ENCODE results near the gene ARMS2. TPM values are rescaled to one million over a fixed set of nuclear protein-coding genes. Genes with fewer than 3 reads are reported as not detected.

Gene ARMS2
- total and polyA plus RNA-seq, 2 experiments from 2014 or later = not detected

DNA sequence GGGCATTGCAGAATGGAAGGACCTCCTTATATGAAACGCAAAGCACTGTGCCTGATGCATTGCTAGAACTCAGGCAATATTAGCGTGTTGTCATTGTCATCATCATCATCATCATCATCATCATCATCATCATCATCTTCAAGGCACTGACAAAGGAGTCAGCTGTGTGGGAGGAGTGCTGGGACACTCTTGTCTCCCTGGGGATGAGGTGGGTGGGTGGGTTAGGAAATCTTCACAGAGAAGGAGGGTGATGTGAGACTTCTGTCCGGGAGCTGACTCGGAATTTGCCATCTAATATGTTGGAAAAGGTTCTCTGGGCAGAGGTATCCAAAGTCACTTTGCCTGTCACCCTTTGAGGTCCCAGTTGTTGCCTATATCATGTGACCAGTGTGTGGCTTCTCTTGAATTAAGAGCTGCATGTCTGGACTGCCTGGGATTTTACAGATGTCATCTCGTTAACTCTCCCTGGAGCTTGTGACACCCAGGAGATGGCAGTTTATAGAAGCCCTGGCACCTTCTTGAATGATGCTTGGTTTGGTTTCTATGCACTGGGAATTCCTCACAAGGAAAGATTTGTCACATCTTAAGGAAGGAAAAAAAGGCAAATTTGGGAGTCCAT lies 14.0 kb downstream of the ARMS2 start (continued):
- TF ChIP-seq, protein P1, sequence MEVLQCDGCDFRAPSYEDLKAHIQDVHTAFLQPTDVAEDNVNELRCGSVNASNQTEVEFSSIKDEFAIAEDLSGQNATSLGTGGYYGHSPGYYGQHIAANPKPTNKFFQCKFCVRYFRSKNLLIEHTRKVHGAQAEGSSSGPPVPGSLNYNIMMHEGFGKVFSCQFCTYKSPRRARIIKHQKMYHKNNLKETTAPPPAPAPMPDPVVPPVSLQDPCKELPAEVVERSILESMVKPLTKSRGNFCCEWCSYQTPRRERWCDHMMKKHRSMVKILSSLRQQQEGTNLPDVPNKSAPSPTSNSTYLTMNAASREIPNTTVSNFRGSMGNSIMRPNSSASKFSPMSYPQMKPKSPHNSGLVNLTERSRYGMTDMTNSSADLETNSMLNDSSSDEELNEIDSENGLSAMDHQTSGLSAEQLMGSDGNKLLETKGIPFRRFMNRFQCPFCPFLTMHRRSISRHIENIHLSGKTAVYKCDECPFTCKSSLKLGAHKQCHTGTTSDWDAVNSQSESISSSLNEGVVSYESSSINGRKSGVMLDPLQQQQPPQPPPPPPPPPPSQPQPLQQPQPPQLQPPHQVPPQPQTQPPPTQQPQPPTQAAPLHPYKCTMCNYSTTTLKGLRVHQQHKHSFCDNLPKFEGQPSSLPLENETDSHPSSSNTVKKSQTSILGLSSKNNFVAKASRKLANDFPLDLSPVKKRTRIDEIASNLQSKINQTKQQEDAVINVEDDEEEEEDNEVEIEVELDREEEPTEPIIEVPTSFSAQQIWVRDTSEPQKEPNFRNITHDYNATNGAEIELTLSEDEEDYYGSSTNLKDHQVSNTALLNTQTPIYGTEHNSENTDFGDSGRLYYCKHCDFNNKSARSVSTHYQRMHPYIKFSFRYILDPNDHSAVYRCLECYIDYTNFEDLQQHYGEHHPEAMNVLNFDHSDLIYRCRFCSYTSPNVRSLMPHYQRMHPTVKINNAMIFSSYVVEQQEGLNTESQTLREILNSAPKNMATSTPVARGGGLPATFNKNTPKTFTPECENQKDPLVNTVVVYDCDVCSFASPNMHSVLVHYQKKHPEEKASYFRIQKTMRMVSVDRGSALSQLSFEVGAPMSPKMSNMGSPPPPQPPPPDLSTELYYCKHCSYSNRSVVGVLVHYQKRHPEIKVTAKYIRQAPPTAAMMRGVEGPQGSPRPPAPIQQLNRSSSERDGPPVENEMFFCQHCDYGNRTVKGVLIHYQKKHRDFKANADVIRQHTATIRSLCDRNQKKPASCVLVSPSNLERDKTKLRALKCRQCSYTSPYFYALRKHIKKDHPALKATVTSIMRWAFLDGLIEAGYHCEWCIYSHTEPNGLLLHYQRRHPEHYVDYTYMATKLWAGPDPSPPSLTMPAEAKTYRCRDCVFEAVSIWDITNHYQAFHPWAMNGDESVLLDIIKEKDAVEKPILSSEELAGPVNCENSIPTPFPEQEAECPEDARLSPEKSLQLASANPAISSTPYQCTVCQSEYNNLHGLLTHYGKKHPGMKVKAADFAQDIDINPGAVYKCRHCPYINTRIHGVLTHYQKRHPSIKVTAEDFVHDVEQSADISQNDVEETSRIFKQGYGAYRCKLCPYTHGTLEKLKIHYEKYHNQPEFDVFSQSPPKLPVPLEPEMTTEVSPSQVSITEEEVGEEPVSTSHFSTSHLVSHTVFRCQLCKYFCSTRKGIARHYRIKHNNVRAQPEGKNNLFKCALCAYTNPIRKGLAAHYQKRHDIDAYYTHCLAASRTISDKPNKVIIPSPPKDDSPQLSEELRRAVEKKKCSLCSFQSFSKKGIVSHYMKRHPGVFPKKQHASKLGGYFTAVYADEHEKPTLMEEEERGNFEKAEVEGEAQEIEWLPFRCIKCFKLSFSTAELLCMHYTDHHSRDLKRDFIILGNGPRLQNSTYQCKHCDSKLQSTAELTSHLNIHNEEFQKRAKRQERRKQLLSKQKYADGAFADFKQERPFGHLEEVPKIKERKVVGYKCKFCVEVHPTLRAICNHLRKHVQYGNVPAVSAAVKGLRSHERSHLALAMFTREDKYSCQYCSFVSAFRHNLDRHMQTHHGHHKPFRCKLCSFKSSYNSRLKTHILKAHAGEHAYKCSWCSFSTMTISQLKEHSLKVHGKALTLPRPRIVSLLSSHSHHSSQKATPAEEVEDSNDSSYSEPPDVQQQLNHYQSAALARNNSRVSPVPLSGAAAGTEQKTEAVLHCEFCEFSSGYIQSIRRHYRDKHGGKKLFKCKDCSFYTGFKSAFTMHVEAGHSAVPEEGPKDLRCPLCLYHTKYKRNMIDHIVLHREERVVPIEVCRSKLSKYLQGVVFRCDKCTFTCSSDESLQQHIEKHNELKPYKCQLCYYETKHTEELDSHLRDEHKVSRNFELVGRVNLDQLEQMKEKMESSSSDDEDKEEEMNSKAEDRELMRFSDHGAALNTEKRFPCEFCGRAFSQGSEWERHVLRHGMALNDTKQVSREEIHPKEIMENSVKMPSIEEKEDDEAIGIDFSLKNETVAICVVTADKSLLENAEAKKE (CRISPR knock-in tag; IDR thresholded peaks at IDR 0.05) = no peak

- H3K4me3 Mint-ChIP-seq = no peak overlapping the region
- peaks cover 10% of the 10 kb centered on the region for H3K4me1 Mint-ChIP-seq
- no peak for DNase-seq (ENCODE audit: low spot score)
- ATAC-seq = no peak
- Histone ChIP-seq H3K4me2 (no peak overlapping the region), H2AFZ (no peak overlapping the region), H3K79me2 (replicated peaks; ENCODE audit: insufficient read depth) (no peaks in the 10 kb centered on the region), H4K20me1 (replicated peaks; ENCODE audit: insufficient read depth) (no peaks in the 10 kb centered on the region; the same call in 1 of the 2 replicates), H3K9me2 (ENCODE audit: insufficient read depth) (no peaks in the 10 kb centered on the region), H3K36me3 (ENCODE audit: insufficient read depth) (no peaks in the 10 kb centered on the region), H3K27ac (ENCODE audit: low read depth) (no peak overlapping the region), H3F3A (replicated peaks; ENCODE audit: low read depth) (no peaks in the 10 kb centered on the region), H3K27me3 (ENCODE audit: insufficient read depth) (0 out of 2 replicates have a peak, but pooled peaks cover 3% of the 10 kb centered on the region), H3K4me3 (no peak overlapping the region), H3K4me1 (ENCODE audit: insufficient read depth) (peaks cover 4% of the 10 kb centered on the region; the same call in 1 of the 2 replicates)
- H3K9me3 Mint-ChIP-seq = no peaks in the 10 kb centered on the region
- no peak overlapping the region for H3K27ac Mint-ChIP-seq
- no peak for TF ChIP-seq EZH2 (IDR thresholded peaks at IDR 0.05; ENCODE audit: low read depth, unreplicated experiment)
- H3K36me3 Mint-ChIP-seq (ENCODE audit: low read depth) = no peaks in the 10 kb centered on the region; the same call in 2 of the 3 replicates
- H3K27me3 Mint-ChIP-seq (ENCODE audit: insufficient read depth, low read depth, poor library complexity) = peaks cover 7% of the 10 kb centered on the region
Measured at GRCh38 chr10:122468926-122469781, 14.7 kb downstream of the ARMS2 start.

Measured in GM23338 (cell line).